HG03521 (cell line): ENCODE measurements around the gene PIANP.

Source experiments
- ATAC-seq: cut with Tn5 transposase; IDR thresholded peaks from one replicate; pipeline ENCODE4 v1.9.1; 2021; ENCODE audit warnings: mild to moderate bottlenecking, moderate library complexity; ENCODE audit not compliant: unreplicated experiment

The PIANP gene

GRCh38 chr12:6684609-6685008 is 16.0 kb downstream of the PIANP start:
- ATAC-seq = no peak

- ATAC-seq = no peak
Observed at GRCh38 chr12:6676962-6677361, 23.7 kb downstream of the PIANP start.

GRCh38 chr12:6672143-6672542 is 28.5 kb downstream of the PIANP start:
- ATAC-seq = no peak

GRCh38 chr12:6667559-6668210 is 32.9 kb downstream of the PIANP start:
- no peak for ATAC-seq

- ATAC-seq = no peak
Observed at GRCh38 chr12:6666211-6666610, 34.4 kb downstream of the PIANP start.

GRCh38 chr12:6664902-6665301 is 35.7 kb downstream of the PIANP start:
- no peak for ATAC-seq

GRCh38 chr12:6662906-6663742 is 37.5 kb downstream of the PIANP start, which contains the start of gene ING4:
Gene ING4 (minus strand): TSS chr12:6663119. CDS start chr12:6663101, 18 bp downstream.
- peak; percentile 96 for ATAC-seq

GRCh38 chr12:6662602-6662905 is 38.1 kb downstream of the PIANP start:
- no peak for ATAC-seq

- ATAC-seq = no peak
Observed at GRCh38 chr12:6653987-6654386, 46.6 kb downstream of the PIANP start.

GRCh38 chr12:6653342-6653741 is 47.3 kb downstream of the PIANP start:
- ATAC-seq = no peak

GRCh38 chr12:6652391-6652790 is 48.2 kb downstream of the PIANP start:
- no peak for ATAC-seq

- no peak for ATAC-seq
Observed at GRCh38 chr12:6650832-6651231, 49.8 kb downstream of the PIANP start.

- no peak for ATAC-seq
Observed at GRCh38 chr12:6647083-6647604, 53.5 kb downstream of the PIANP start, which contains the start of gene ACRBP. Gene ACRBP (minus strand): TSS chr12:6647432. CDS start chr12:6647366, 66 bp downstream.

- ATAC-seq = no peak
Observed at GRCh38 chr12:6646276-6647082, 54.1 kb downstream of the PIANP start.

- no peak for ATAC-seq
Observed at GRCh38 chr12:6644903-6645302, 55.7 kb downstream of the PIANP start.

GRCh38 chr12:6644257-6644596 is 56.4 kb downstream of the PIANP start:
- ATAC-seq = no peak
